Right lung (tissue), 5 donors: Measurements from ENCODE around the gene TEAD4. TPM values are rescaled to one million over a fixed set of nuclear protein-coding genes. Genes with fewer than 3 reads are reported as not detected.

Experiments used
- DNase-seq, 2 donors: peaks; one replicate each; pipeline ENCODE4 v3.0.0-alpha.2; 2013
- polyA plus RNA-seq, 5 donors: library from polyadenylated mRNA; unstranded; fragments of 120-200 nt; gene quantifications; one replicate each; pipeline versions ENCODE4 v1.2.1 to v1.2.3, GENCODE V29; 2013; ENCODE audit warnings: inconsistent platforms in 1 of 5, low replicate concordance in 1 of 5; ENCODE audit not compliant: insufficient read length in 5 of 5, insufficient read depth in 1 of 5

TEAD4 gene
- polyA plus RNA-seq, 5 donors = 11.6 to 15.6 (median 12.7) TPM

GRCh38 chr12:3078086-3078820 lies 119.1 kb downstream of the TEAD4 start:
- no peak for DNase-seq

- no peak for DNase-seq
Observed at GRCh38 chr12:3081091-3081490, 121.9 kb downstream of the TEAD4 start.

- no peak for DNase-seq
Observed at GRCh38 chr12:3081886-3082285, 122.7 kb downstream of the TEAD4 start.

- no peak for DNase-seq
Observed at GRCh38 chr12:3083241-3083920, 124.2 kb downstream of the TEAD4 start.

GRCh38 chr12:3083921-3084347 lies 124.7 kb downstream of the TEAD4 start:
- no peak for DNase-seq

GRCh38 chr12:3084742-3085141 lies 125.5 kb downstream of the TEAD4 start:
- DNase-seq = no peak

- DNase-seq = no peak
Observed at GRCh38 chr12:3085341-3086139, 126.3 kb downstream of the TEAD4 start.

- DNase-seq = no peak
Observed at GRCh38 chr12:3086211-3086610, 127.0 kb downstream of the TEAD4 start.

GRCh38 chr12:3086729-3087323 lies 127.6 kb downstream of the TEAD4 start:
- DNase-seq = no peak

- DNase-seq = no peak
Observed at GRCh38 chr12:3087758-3088650, 128.8 kb downstream of the TEAD4 start.

GRCh38 chr12:3089588-3089987 lies 130.4 kb downstream of the TEAD4 start:
- DNase-seq = no peak

Other genes with a start within 250 kb of the TEAD4 start
- gene FKBP4, start 164.4 kb upstream of the TEAD4 start, polyA plus RNA-seq = 100 to 1,000 TPM in 1 of 5 donors, 10 to 100 TPM in 4; 74.6 to 104 (median 90.2) TPM
- gene ITFG2, start 146.7 kb upstream of the TEAD4 start, polyA plus RNA-seq = 10 to 100 TPM; 62.0 to 78.9 (median 71.5) TPM
- 1 to 10 TPM; 5.2 to 8.3 (median 5.9) TPM for gene NRIP2, start 124.4 kb upstream of the TEAD4 start, polyA plus RNA-seq
- gene TEX52, start 102.4 kb upstream of the TEAD4 start, polyA plus RNA-seq = 1 to 10 TPM; 1.7 to 4.4 (median 2.6) TPM
- gene FOXM1, start 82.2 kb upstream of the TEAD4 start, polyA plus RNA-seq = 10 to 100 TPM; 24.6 to 45.3 (median 32.0) TPM
- gene RHNO1, start 82.2 kb upstream of the TEAD4 start, polyA plus RNA-seq = 10 to 100 TPM; 34.4 to 42.5 (median 41.5) TPM
- 10 to 100 TPM; 34.9 to 40.2 (median 35.9) TPM for gene TULP3, start 68.5 kb upstream of the TEAD4 start, polyA plus RNA-seq
- gene TSPAN9, start 118.0 kb downstream of the TEAD4 start, polyA plus RNA-seq = 100 to 1,000 TPM in 1 of 5 donors, 10 to 100 TPM in 4; 81.2 to 102 (median 91.2) TPM